Psoas muscle (tissue), 8 donors: ENCODE measurements around the gene CRYGN. TPM values are rescaled to one million over a fixed set of nuclear protein-coding genes. Genes with fewer than 3 reads are reported as not detected.

ENCODE experiments used
- ATAC-seq, 4 donors: fragments of 200-7000 bp; cut with Tn5 transposase; one replicate each; pipeline ENCODE4 v1.9.1; 2020; ENCODE audit warnings: moderate library complexity in 3 of 4, mild to moderate bottlenecking in 2 of 4
- DNase-seq, 2 donors: peaks; one replicate each; pipeline ENCODE4 v3.0.0-alpha.2; 2020
- H3K27ac ChIP-seq: fragments of 200-600 bp; one replicate; pipeline ENCODE4 v1.8.0; 2022
- H3K27me3 ChIP-seq, 3 donors: fragments of 200-600 bp in 1 of 3; one replicate each; pipeline versions ENCODE4 v1.6.1 to v1.8.0; 2013 to 2022; ENCODE audit warnings: low read length in 2 of 3, mild to moderate bottlenecking in 2 of 3, moderate library complexity in 1 of 3; ENCODE audit not compliant: insufficient read depth in 3 of 3
- H3K36me3 ChIP-seq, 2 donors: fragments of 200-600 bp in 1 of 2; one replicate each; pipeline versions ENCODE4 v1.6.1 to v1.8.0; 2013 to 2022; ENCODE audit warnings: low read depth in 1 of 2, mild to moderate bottlenecking in 1 of 2, moderate library complexity in 1 of 2; ENCODE audit not compliant: insufficient read depth in 1 of 2
- H3K4me1 ChIP-seq: fragments of 200-600 bp; one replicate; pipeline ENCODE4 v1.8.0; 2022
- H3K4me3 ChIP-seq: fragments of 200-600 bp; one replicate; pipeline ENCODE4 v1.8.0; 2022; ENCODE audit warnings: mild to moderate bottlenecking
- H3K9me3 ChIP-seq: fragments of 200-600 bp; one replicate; pipeline ENCODE4 v1.8.0; 2022
- WGBS, 3 donors: extraction: QIAGEN DNeasy Blood & Tissue Kit; methylation state at CpG; one replicate each; pipeline versions ENCODE4 v1.1.6 to v1.1.7; 2013; 5-methylcytosine and 5-hydroxymethylcytosine counted together
- intact Hi-C, 2 donors: fragments of 100-400 bp; cut with DNase I; formaldehyde crosslinking; loops; one replicate each; pipeline versions ENCODE4 v1.11.0 to v1.14.2; 2022
- polyA plus RNA-seq, 3 donors: library from polyadenylated mRNA; stranded (reverse); fragments of 200-250 nt; gene quantifications; one replicate each; pipeline ENCODE4 v1.2.3, GENCODE V29; 2013
- total RNA-seq, 4 donors: library from RNA; stranded (reverse); fragmentation: NEBNext Ultra II Directional in 2 of 4; extraction: Animal tissue kit (Norgen Biotek cat#: 25700) in 2 of 4; gene quantifications; one replicate each; pipeline versions ENCODE4 v1.2.1 to v1.2.4, GENCODE V29; 2021 to 2023
- TF ChIP-seq, protein P1 (sequence below): fragments of 200-600 bp; IDR thresholded peaks from one replicate; pipeline ENCODE4 v1.8.0; 2022; ENCODE audit warnings: antibody characterized with exemption
- donor health status: healthy with polysubstance abuse.
- donor health status: DM: no; HTN: no; CAD: no; lungs with moderate emphysema.
- donor health status: Bipolar disorder and iron deficiency.
- donor health status: healthy.
- donor health status: DM: yes; HTN: yes; CAD: no.
- donor health status: DM: no; HTN: no; CAD: no.
- donor health status: DM: no; HTN: no; CAD: no.
- donor health status: DM: yes; HTN: yes; CAD: no.

Gene CRYGN
- total and polyA plus RNA-seq, 7 donors = 0.12 to 0.15 TPM; not detected in 5

DNA sequence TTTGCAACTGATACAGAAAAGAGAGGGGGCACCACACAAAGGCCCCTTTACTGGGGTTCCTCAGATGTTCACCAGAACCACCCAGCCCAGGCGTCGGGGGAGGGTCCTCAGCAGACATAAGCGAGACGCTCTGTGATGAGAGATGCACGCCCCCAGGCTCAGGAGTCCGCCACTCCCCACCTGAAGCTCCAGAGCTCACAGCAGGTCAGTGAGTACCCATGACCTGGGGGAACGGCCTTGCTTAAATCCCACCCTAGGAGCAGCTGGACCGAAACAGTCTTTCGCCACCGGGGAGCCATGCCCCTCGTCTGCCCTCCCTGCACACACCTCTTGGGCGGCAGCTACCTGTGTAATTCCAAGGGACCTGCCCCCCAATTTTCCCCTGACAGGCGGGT is 2.8 kb downstream of the CRYGN start:
- Histone ChIP-seq H3K27ac (no peak overlapping the region), H3K9me3 (no peaks in the 10 kb centered on the region), H3K4me1 (no peaks in the 10 kb centered on the region), H3K36me3 (no peaks in the 10 kb centered on the region), H3K4me3 (no peak overlapping the region), H3K27me3 (peaks cover 0 to 19% (median 15%) of the 10 kb centered on the region in 3 donors)
- intact Hi-C loops = no loop called here
- ATAC-seq = no peak
- TF ChIP-seq, protein P1, sequence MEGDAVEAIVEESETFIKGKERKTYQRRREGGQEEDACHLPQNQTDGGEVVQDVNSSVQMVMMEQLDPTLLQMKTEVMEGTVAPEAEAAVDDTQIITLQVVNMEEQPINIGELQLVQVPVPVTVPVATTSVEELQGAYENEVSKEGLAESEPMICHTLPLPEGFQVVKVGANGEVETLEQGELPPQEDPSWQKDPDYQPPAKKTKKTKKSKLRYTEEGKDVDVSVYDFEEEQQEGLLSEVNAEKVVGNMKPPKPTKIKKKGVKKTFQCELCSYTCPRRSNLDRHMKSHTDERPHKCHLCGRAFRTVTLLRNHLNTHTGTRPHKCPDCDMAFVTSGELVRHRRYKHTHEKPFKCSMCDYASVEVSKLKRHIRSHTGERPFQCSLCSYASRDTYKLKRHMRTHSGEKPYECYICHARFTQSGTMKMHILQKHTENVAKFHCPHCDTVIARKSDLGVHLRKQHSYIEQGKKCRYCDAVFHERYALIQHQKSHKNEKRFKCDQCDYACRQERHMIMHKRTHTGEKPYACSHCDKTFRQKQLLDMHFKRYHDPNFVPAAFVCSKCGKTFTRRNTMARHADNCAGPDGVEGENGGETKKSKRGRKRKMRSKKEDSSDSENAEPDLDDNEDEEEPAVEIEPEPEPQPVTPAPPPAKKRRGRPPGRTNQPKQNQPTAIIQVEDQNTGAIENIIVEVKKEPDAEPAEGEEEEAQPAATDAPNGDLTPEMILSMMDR = no peak
- WGBS, 3 donors = 85 to 89% (median 87%) methylated on average over 13 of the region's 13 CpGs
- no peak for DNase-seq

DNA sequence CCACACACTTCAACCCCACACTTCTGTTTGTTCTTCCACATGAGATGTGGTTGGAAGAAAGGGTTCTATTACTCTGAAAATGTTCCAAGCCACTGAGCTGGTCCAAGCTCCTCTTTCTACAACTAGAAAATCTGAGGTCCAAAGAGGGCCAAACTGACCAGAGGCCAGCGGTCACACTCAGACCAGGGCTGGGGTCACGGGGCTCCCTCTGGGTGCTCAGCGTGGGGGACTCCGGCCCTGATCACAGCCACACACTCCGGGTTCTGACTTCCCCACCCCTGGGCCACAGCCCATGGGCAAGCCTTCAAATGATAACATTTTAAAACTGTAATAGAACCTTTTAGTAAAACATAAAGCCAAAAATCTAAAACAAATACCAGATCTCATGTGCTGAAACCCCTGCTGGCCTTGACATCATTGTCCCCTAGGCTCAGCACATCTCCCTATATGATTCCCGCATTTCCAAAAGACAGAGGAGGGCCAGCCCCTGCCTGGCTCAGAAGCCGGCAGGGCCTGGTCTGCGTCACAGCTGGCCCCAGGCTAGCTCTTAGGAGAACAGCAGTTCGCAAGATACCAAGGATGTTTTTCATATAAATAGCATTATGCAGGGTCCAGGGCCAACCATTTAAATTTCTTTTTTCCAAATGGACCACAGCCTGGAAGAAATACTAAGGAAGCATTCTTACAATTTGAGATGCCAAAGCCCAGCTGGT is 3.3 kb downstream of the CRYGN start:
- WGBS, 3 donors = 75 to 84% (median 78%) methylated on average over 9 of the region's 9 CpGs
- DNase-seq (no peak), ATAC-seq (no peak)
- Histone ChIP-seq H3K27ac (no peak overlapping the region), H3K9me3 (no peaks in the 10 kb centered on the region), H3K36me3 (no peaks in the 10 kb centered on the region), H3K27me3 (peaks cover 0 to 19% (median 15%) of the 10 kb centered on the region in 3 donors), H3K4me3 (no peak overlapping the region), H3K4me1 (no peaks in the 10 kb centered on the region)
- intact Hi-C loops = no loop called here
- TF ChIP-seq, protein P1 = no peak

DNA sequence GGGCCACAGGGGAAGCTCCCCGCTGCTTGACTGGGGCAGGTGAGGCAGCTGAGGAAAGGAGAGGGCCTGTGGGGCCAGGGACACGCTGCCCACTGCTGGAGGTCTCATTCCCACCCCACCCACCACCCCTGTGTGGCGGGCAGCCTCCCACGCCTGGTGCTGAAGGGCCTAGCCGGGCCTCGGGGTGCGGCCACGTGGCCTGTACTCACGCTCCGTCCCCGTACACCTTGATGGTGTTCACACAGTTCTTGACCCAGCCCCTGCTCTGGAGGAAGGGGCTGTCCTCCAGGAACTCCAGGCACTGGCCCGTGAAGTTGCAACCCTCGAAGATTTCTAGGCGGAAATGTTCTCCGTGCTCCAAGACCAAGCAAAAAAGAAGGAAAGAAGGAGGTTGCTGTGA is 4.0 kb downstream of the CRYGN start:
- DNase-seq (no peak), ATAC-seq (no peak)
- H3K4me1 ChIP-seq = no peaks in the 10 kb centered on the region
- H3K4me3 ChIP-seq = no peak overlapping the region
- 91 to 94% (median 91%) methylated on average over 15 of the region's 15 CpGs for WGBS, 3 donors
- intact Hi-C loops = no loop called here
- no peaks in the 10 kb centered on the region for H3K36me3 ChIP-seq
- H3K27ac ChIP-seq = no peak overlapping the region
- no peaks in the 10 kb centered on the region for H3K9me3 ChIP-seq
- H3K27me3 ChIP-seq = peaks cover 0 to 22% (median 15%) of the 10 kb centered on the region in 3 donors
- TF ChIP-seq, protein P1 = no peak

DNA sequence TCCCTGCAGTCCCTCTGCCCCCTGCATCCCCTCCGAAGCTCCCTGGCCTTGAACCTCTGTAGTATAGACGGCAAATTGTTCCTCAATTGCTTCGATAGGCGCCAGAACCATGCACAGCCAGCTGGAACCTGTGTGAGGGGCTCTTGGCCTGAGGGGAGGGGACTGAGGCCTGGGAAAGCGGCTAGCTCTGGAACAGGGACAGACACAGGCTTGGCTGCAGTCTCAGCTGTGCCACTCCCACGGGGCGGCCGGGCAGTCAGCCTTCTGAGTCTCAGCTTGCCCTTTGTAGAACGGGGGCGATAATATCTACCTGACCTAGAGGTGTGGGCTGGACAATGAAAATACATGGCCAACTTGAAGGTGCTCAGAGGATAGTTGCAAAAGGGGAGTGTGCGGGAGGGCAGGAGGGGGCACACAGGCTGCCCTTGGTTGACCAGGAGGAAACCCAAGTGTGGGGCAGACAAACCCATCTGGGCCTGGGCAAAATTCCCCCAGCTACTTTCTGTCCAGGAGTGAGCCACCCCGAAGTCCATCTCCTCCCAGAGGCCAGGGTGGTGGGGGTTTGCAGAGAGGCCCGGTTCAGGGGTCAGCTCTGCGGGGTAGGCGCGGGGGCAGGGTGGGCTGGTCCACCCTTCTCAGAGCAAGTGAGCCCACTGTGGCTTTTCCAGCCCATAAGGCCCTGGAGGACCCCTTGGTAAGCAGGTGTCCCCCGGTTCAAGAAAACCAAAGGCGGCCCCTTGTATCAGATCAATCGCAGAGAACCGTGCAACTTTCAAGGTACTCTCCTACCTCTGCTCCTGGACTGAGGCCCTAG is 4.6 kb downstream of the CRYGN start:
- TF ChIP-seq, protein P1 = no peak
- Histone ChIP-seq H3K9me3 (no peaks in the 10 kb centered on the region), H3K27ac (no peak overlapping the region), H3K4me3 (no peak overlapping the region), H3K4me1 (no peaks in the 10 kb centered on the region), H3K36me3 (no peaks in the 10 kb centered on the region), H3K27me3 (peaks cover 0 to 20% (median 15%) of the 10 kb centered on the region in 3 donors)
- intact Hi-C loops = no loop called here
- WGBS, 3 donors = 76 to 88% (median 77%) methylated on average over 20 of the region's 20 CpGs
- no peak for ATAC-seq
- DNase-seq = no peak
